CD4-positive, alpha-beta memory T cell (primary cell): ENCODE measurements around the gene MOV10L1. TPM values are rescaled to one million over a fixed set of nuclear protein-coding genes. Genes with fewer than 3 reads are reported as not detected.
A peak's percentile ranks its signal among the peaks of the same experiment; 100 is the strongest.

Experiments
- CTCF ChIA-PET: fragments of 350-600 bp; sonication (Branson Sonifier 250); formaldehyde crosslinking; loops from one replicate; lab custom pipeline; 2021; ENCODE audit warnings: inconsistent platforms; ENCODE audit not compliant: partially characterized antibody; lab: Charles Lee
- POLR2A ChIA-PET: fragments of 350-600 bp; sonication (Branson Sonifier 250); formaldehyde crosslinking; loops from one replicate; lab custom pipeline; 2021; ENCODE audit not compliant: partially characterized antibody; lab: Charles Lee
- DNase-seq, 5 donors: peaks; one replicate each; pipeline versions ENCODE4 v3.0.0 to v3.0.0-alpha.2; 2020 to 2022; ENCODE audit warnings: mixed read lengths in 1 of 5
- H3K27ac ChIP-seq: one replicate; pipeline ENCODE4 v1.7.0; 2013; ENCODE audit warnings: low read depth, low read length
- H3K27me3 ChIP-seq: 2 replicates; pipeline ENCODE4 v1.7.0; 2013; ENCODE audit warnings: mild to moderate bottlenecking, low read length, moderate library complexity; ENCODE audit not compliant: insufficient read depth
- H3K36me3 ChIP-seq: 2 replicates; pipeline ENCODE4 v1.7.0; 2013; ENCODE audit warnings: mild to moderate bottlenecking, low read length, moderate library complexity; ENCODE audit not compliant: insufficient read depth
- H3K4me1 ChIP-seq: 2 replicates; pipeline ENCODE4 v1.7.0; 2013; ENCODE audit warnings: mild to moderate bottlenecking, low read length, moderate library complexity; ENCODE audit not compliant: insufficient read depth
- H3K4me3 ChIP-seq, 2 donors: one replicate each; pipeline ENCODE4 v1.7.0; 2013; ENCODE audit warnings: low read length in 2 of 2, mild to moderate bottlenecking in 1 of 2
- H3K9me3 ChIP-seq, 2 donors: one replicate each; pipeline ENCODE4 v1.7.0; 2013; ENCODE audit warnings: low read length in 2 of 2, control low read depth in 1 of 2; ENCODE audit not compliant: control insufficient read depth in 1 of 2
- H3K27ac Mint-ChIP-seq, 7 donors: one replicate each; pipeline ENCODE4 v1.8.0; 2020 to 2021; ENCODE audit warnings: mixed read lengths in 7 of 7, mild to moderate bottlenecking in 6 of 7, inconsistent platforms in 3 of 7, moderate library complexity in 3 of 7
- H3K27me3 Mint-ChIP-seq, 2 donors: one replicate each; pipeline ENCODE4 v1.8.0; 2020 to 2021; ENCODE audit warnings: mixed read lengths in 2 of 2
- H3K36me3 Mint-ChIP-seq, 2 donors: one replicate each; pipeline ENCODE4 v1.8.0; 2020 to 2021; ENCODE audit warnings: mixed read lengths in 2 of 2, inconsistent platforms in 1 of 2, mild to moderate bottlenecking in 1 of 2
- H3K4me1 Mint-ChIP-seq, 4 donors: one replicate each; pipeline ENCODE4 v1.8.0; 2020 to 2021; ENCODE audit warnings: mixed read lengths in 4 of 4, mild to moderate bottlenecking in 1 of 4
- H3K4me3 Mint-ChIP-seq, 8 donors: one replicate each; pipeline ENCODE4 v1.8.0; 2020 to 2021; ENCODE audit warnings: mixed read lengths in 8 of 8, mild to moderate bottlenecking in 7 of 8, moderate library complexity in 6 of 8, inconsistent platforms in 3 of 8
- H3K9me3 Mint-ChIP-seq, 8 donors: one replicate each; pipeline ENCODE4 v1.8.0; 2020 to 2021; ENCODE audit warnings: mixed read lengths in 8 of 8, mild to moderate bottlenecking in 5 of 8, inconsistent platforms in 3 of 8, moderate library complexity in 1 of 8
- intact Hi-C: fragments of 100-400 bp; cut with micrococcal nuclease; formaldehyde crosslinking; loops from one replicate; pipeline ENCODE4 v1.15.1; 2023
- polyA plus RNA-seq, 2 donors: library from polyadenylated mRNA; unstranded; fragments of 300-500 nt; fragmentation: Illumina TruSeq; gene quantifications; one replicate each; pipeline ENCODE4 v1.2.3, GENCODE V29; 2021
- total RNA-seq, 2 experiments: library from RNA; stranded (reverse); gene quantifications; one replicate each; pipeline ENCODE4 v1.2.3, GENCODE V29; 2021

The MOV10L1 gene
- total and polyA plus RNA-seq, 4 experiments from 2014 or later = not detected

DNA sequence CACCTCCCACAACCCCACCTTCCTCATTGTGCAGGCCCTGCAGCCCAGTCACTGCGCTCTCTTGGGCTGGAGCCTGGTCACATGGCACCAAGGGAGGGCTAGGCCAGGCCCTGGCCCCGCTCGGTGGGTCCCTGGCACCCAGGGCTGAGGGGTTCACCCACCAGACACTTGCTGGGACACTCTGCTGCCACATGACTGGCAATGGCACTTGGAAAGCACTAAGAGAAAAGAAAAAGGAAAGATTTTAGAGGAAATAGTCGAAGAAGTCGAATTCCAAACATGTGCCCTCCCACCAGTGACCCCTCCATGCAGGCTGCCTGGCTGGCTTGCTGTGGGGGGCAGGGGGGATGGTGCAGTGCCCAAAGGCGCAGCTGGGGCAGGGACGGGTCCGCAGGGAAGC is 19.4 kb upstream of the MOV10L1 start:
- Mint-ChIP-seq H3K4me3 (no peak overlapping the region), H3K9me3 (no peaks in the 10 kb centered on the region), H3K4me1 (no peaks in the 10 kb centered on the region), H3K27me3 (no peaks in the 10 kb centered on the region), H3K36me3 (no peaks in the 10 kb centered on the region), H3K27ac (peak overlapping the region in 1 of 7 donors; percentile 42)
- no peaks in the 10 kb centered on the region for H3K36me3 ChIP-seq
- intact Hi-C loops = no loop called here
- no peaks in the 10 kb centered on the region for H3K9me3 ChIP-seq
- H3K27ac ChIP-seq = no peak overlapping the region
- no peaks in the 10 kb centered on the region for H3K4me1 ChIP-seq
- DNase-seq = no peak
- no peak overlapping the region for H3K4me3 ChIP-seq
- POLR2A ChIA-PET = no interaction called here
- H3K27me3 ChIP-seq = no peaks in the 10 kb centered on the region
- CTCF ChIA-PET = no interaction called here

DNA sequence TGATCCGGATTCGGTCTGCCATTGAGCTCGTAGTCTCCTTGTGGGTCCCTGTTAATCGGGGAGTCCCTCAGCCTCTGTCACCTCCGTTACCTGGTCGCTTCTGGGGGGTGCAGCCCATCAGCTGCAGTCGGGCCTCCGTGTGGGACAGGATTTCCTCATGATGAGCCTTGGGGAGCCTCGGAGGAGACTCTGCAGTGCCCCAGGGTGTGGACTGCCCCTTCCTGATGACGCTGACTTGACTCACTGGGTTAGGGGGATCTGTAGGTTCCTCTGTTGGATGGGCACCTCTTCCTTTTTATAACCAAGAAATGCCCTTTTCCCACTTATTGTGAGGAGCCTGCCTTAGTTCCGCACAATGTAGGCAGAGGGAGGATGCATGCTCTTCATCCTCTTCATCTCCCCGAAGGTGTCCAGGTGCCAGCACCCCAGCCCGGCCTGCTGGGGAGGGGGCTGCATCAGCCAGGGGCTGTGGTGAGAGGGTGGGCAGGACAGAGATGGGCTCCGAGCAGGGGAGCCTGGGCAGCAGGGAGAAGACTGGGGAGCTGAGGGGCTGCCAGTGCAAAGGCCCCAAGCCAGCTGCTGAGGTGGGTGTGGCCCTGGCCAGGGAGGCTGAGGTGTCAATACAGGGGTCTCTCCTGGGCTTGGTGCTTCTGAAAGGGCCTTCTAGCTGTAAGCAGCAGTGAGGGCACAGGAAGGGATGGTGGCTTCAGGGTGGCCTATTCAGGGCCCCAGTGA is 18.2 kb upstream of the MOV10L1 start:
- Mint-ChIP-seq H3K27me3 (peaks cover 0 to 2% of the 10 kb centered on the region in 2 donors), H3K4me3 (no peak overlapping the region), H3K27ac (no peak overlapping the region), H3K9me3 (no peaks in the 10 kb centered on the region), H3K36me3 (no peaks in the 10 kb centered on the region), H3K4me1 (no peaks in the 10 kb centered on the region)
- no peaks in the 10 kb centered on the region for H3K9me3 ChIP-seq
- no peak overlapping the region for H3K4me3 ChIP-seq
- intact Hi-C loops = no loop called here
- H3K4me1 ChIP-seq = no peaks in the 10 kb centered on the region
- no peak overlapping the region for H3K27ac ChIP-seq
- ChIA-PET CTCF (interaction anchor here (1.4 kb wide), 1 partner anchor 41 kb away, joined by 3 read pairs; no protein-coding TSS in a partner anchor), POLR2A (no interaction called here)
- H3K36me3 ChIP-seq = no peaks in the 10 kb centered on the region
- DNase-seq = no peak
- no peaks in the 10 kb centered on the region for H3K27me3 ChIP-seq

DNA sequence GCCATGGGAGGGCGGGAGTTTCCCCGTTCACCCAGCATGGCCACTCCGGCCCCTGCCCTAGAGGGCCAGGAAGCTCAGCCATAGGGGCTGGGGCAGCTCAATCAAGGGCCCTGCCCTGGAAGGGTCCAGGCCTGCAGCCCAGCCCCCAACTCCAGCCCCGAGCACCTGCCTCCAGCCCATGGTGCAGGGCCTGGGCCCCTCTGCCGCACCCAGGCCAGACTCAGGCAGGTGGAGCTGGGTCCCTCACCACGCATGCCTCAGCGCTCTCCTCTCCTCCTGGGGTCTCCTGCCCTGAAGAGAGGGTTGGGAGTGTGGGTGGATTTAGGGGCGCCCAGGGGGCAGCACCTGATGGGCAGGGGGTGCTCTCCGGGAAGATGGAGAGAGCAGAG is 17.6 kb upstream of the MOV10L1 start:
- Histone ChIP-seq H3K36me3 (no peaks in the 10 kb centered on the region), H3K27me3 (no peaks in the 10 kb centered on the region), H3K9me3 (no peaks in the 10 kb centered on the region), H3K27ac (no peak overlapping the region), H3K4me3 (no peak overlapping the region), H3K4me1 (no peaks in the 10 kb centered on the region)
- POLR2A ChIA-PET = no interaction called here
- Mint-ChIP-seq H3K27me3 (peaks cover 0 to 3% of the 10 kb centered on the region in 2 donors), H3K36me3 (no peaks in the 10 kb centered on the region), H3K9me3 (no peaks in the 10 kb centered on the region), H3K27ac (no peak overlapping the region), H3K4me3 (no peak overlapping the region), H3K4me1 (no peaks in the 10 kb centered on the region)
- DNase-seq = no peak
- CTCF ChIA-PET = interaction anchor here (1.4 kb wide), 1 partner anchor 42 kb away, joined by 3 read pairs; no protein-coding TSS in a partner anchor
- intact Hi-C loops = no loop called here

DNA sequence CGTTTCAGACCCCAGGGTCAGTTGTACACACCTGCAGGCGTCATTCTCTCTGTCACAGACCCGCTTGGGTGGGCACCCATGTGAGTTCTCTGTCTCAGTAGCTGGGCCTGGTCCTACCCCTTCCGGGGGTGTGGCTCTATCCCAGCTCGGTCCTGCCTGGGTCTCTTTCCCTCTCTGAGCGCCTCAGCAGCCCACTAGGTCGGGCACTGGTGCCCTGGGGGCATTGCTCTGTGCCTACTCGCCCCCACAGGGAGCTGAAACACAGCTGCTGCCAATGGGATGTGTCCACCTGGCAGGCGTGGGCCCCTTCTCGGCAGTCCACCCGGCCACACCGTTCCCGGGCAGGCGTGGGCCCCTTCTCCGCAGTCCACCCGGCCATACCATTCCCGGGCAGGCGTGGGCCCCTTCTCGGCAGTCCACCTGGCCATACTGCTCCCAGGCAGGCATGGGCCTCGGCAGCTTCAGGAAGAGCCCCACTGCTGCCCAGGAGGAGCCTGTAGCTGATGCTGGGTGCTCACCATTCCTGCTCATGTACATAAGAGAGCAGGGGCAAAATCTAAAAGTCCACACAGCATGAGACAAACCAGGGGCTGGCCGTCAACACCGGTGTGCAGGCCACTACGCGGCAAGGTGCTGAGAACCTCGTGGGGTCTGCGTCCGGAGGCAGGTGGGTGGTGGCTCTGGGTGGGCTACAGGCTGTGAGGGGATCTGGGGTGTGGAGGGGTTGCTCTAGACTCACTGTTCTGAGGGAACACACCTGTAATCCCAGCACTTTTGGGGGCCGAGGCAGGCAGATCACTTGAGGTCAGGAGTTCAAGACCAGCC is 16.9 kb upstream of the MOV10L1 start:
- H3K4me3 ChIP-seq = no peak overlapping the region
- Mint-ChIP-seq H3K4me3 (no peak overlapping the region), H3K4me1 (no peaks in the 10 kb centered on the region), H3K36me3 (no peaks in the 10 kb centered on the region), H3K27ac (no peak overlapping the region), H3K9me3 (no peaks in the 10 kb centered on the region), H3K27me3 (peaks cover 0 to 3% of the 10 kb centered on the region in 2 donors)
- ChIA-PET POLR2A (no interaction called here), CTCF (interaction anchor here (1.4 kb wide), 1 partner anchor 43 kb away, joined by 3 read pairs; no protein-coding TSS in a partner anchor)
- H3K9me3 ChIP-seq = no peaks in the 10 kb centered on the region
- no peak for DNase-seq
- no peaks in the 10 kb centered on the region for H3K4me1 ChIP-seq
- H3K27ac ChIP-seq = no peak overlapping the region
- H3K27me3 ChIP-seq = no peaks in the 10 kb centered on the region
- intact Hi-C loops = no loop called here
- no peaks in the 10 kb centered on the region for H3K36me3 ChIP-seq

DNA sequence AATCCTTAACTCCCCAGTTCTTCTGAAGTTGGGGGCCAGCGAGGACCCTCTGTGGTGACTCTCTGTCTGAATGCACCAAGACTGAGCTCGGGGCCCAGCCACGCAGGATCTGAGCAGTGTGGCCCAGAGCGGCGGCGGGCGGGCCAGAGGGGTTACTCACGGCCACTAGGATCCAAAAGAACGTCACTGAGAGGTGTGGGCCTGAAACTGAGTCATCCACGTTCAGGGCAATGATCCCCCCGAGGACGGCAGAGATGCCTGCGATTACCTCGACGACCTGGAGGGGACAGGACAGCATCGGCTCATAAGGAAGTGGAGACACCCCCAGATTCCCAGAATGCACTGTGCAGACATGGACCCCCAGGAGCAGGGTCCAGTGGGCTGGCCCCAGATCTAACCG is 15.8 kb upstream of the MOV10L1 start:
- POLR2A ChIA-PET = no interaction called here

DNA sequence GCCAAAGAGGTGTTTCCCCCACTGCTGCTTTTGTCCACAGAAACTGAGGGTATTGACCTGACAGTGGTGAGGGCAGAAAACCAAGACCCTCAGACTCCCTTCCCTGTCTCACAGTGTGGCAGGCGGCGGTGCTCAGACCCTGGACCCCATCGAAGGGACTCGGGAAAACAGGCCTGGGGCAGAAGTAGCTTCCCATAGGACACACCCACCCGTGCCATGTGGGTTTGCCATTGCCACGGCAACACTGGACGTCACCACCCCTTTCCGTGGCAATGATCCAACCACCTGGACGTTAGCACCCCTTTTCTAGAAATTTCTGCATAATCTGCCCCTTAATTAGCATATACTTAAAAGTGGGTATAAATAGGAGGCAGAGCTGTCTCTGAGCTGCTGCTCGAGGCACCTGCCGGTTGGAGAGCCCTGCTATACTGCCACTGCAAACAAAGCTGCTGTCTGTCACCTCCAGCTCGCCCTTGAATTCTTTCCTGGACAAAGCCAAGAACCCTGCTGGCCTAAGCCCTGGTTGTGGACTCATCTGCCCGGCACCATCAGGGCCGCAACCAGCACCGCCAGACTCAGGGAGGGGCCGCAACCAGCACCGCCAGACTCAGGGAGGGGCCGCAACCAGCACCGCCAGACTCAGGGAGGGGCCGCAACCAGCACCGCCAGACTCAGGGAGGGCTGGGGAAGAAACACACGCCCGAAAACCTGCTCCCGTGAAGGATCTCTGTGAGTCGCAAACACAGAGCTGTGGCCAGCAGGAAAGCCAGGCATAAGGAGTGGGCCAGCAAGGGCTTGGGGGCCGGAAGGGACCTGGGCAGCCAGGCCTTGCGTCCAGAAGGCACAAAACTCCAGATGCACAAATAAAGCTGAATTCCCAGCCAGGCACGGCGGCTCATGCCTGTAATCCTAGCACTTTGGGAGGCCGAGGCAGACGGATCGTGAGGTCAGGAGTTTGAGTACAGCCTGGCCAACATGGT is 15.0 kb upstream of the MOV10L1 start:
- Mint-ChIP-seq H3K27me3 (peaks cover 3% of the 10 kb centered on the region in 2 donors), H3K36me3 (no peaks in the 10 kb centered on the region), H3K27ac (no peak overlapping the region), H3K9me3 (no peaks in the 10 kb centered on the region), H3K4me3 (no peak overlapping the region), H3K4me1 (no peaks in the 10 kb centered on the region)
- Histone ChIP-seq H3K27me3 (no peaks in the 10 kb centered on the region), H3K27ac (no peak overlapping the region), H3K4me3 (no peak overlapping the region), H3K4me1 (no peaks in the 10 kb centered on the region), H3K36me3 (no peaks in the 10 kb centered on the region), H3K9me3 (no peaks in the 10 kb centered on the region)
- intact Hi-C loops = no loop called here
- ChIA-PET POLR2A (no interaction called here), CTCF (interaction anchor here (1.1 kb wide), 1 partner anchor 9 kb away, joined by 3 read pairs; no protein-coding TSS in a partner anchor)
- no peak for DNase-seq

More for the DNA sequence above, 15.8 kb upstream of the MOV10L1 start:
- H3K4me1 Mint-ChIP-seq = no peaks in the 10 kb centered on the region
- intact Hi-C loops = no loop called here
- no peaks in the 10 kb centered on the region for H3K9me3 ChIP-seq
- no peak overlapping the region for H3K4me3 Mint-ChIP-seq
- H3K27me3 ChIP-seq = no peaks in the 10 kb centered on the region
- peaks cover 3% of the 10 kb centered on the region in 2 donors for H3K27me3 Mint-ChIP-seq
- H3K4me3 ChIP-seq = no peak overlapping the region
- no peaks in the 10 kb centered on the region for H3K36me3 ChIP-seq
- CTCF ChIA-PET = no interaction called here
- no peak overlapping the region for H3K27ac Mint-ChIP-seq
- no peaks in the 10 kb centered on the region for H3K36me3 Mint-ChIP-seq
- H3K27ac ChIP-seq = no peak overlapping the region
- H3K4me1 ChIP-seq = no peaks in the 10 kb centered on the region
- H3K9me3 Mint-ChIP-seq = no peaks in the 10 kb centered on the region
- no peak for DNase-seq
